ENCODE measurements around the gene RAPGEF4. TPM values are rescaled to one million over a fixed set of nuclear protein-coding genes. Genes with fewer than 3 reads are reported as not detected.

RAPGEF4 gene
- total RNA-seq, 4 donors from 2014 or later, result 2.8 to 73.4 (median 6.9) TPM

DNA sequence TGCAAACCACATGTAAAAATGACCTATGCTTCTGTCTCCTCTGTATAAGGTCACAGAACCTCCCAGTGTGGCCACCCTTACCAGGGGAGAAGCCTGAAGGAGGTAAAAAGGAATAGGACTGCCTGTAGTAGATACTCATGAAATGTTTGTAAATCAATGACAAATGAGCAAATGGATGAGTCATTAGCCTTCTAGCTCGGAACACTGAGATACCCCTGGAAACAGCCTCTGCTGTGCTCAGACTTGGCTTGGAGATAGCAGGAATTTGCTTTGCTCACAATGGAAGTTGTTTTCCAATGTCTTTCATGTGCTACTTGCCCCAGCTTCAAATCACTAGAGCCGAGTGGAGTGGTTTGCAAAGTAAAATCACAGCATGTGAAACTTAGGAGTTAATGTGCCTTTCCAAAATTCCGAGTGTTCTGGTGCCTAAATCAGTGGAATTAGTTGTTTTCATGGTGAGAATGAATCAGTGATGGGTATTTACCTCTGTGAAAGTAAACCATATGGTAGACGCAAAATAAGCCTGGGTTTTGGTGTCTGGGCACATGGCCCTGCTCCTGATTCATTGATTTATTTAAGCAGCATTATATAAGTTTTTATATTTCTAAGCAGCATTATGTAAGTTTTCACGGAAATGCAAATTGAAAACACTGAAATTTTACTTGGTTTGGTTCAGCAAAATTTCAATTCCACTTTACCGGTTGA lies 186.0 kb downstream of the RAPGEF4 start:
- Histone ChIP-seq H3K4me1 (no peaks in the 10 kb centered on the region), H3K27me3 (no peaks in the 10 kb centered on the region), H3K9me3 (no peaks in the 10 kb centered on the region), H3K4me3 (no peak overlapping the region), H3K36me3 (no peaks in the 10 kb centered on the region), H3K27ac (no peak overlapping the region)
- DNase-seq, result no peak
- no peak for TF ChIP-seq POLR2A (IDR thresholded peaks at IDR 0.05)
- TF ChIP-seq, protein P1, sequence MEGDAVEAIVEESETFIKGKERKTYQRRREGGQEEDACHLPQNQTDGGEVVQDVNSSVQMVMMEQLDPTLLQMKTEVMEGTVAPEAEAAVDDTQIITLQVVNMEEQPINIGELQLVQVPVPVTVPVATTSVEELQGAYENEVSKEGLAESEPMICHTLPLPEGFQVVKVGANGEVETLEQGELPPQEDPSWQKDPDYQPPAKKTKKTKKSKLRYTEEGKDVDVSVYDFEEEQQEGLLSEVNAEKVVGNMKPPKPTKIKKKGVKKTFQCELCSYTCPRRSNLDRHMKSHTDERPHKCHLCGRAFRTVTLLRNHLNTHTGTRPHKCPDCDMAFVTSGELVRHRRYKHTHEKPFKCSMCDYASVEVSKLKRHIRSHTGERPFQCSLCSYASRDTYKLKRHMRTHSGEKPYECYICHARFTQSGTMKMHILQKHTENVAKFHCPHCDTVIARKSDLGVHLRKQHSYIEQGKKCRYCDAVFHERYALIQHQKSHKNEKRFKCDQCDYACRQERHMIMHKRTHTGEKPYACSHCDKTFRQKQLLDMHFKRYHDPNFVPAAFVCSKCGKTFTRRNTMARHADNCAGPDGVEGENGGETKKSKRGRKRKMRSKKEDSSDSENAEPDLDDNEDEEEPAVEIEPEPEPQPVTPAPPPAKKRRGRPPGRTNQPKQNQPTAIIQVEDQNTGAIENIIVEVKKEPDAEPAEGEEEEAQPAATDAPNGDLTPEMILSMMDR (IDR thresholded peaks at IDR 0.05), result no peak

DNA sequence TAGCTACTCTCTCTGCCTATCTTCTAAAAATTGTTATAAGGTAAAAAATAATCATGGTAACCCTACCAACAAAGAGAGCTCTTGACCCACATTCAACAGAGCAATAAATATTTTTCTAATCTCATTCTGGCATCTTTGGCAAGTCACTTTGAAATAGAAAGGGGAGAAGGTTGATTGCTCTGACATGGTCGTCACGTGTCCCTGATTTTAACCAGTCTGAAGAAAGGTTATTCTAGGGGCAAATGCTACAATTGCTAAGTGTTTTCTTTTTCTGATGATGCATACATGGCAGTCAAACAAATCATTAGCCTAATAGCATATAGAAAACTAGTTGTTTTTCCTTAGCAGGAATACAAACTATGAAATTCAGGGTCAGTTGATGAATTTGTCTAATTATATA lies 186.7 kb downstream of the RAPGEF4 start:
- no peaks in the 10 kb centered on the region for H3K27me3 ChIP-seq
- no peak overlapping the region for H3K27ac ChIP-seq
- no peaks in the 10 kb centered on the region for H3K4me1 ChIP-seq
- TF ChIP-seq, protein P1 (IDR thresholded peaks at IDR 0.05), result no peak
- TF ChIP-seq POLR2A (IDR thresholded peaks at IDR 0.05), result no peak
- DNase-seq, result no peak
- H3K4me3 ChIP-seq, result no peak overlapping the region
- no peaks in the 10 kb centered on the region for H3K36me3 ChIP-seq
- H3K9me3 ChIP-seq, result no peaks in the 10 kb centered on the region

DNA sequence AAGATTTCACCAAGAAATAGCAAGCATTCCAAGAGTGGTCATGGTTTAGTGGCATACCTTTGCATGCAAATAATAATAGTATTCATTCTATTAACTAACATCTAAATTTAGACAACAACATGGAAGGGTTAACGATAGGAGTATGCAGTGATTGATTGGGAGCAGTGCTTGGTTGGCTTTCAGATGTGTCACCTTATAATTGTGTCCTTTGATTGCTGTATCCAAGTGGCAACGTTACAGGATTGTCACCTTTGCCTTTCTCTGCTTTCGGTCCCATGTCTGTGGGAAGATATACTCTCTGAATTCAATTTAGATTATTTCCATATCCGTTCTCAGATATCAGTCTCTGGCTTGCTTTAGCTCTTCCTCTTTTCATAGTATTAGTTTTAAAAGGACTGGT lies 187.2 kb downstream of the RAPGEF4 start:
- H3K4me1 ChIP-seq, result no peaks in the 10 kb centered on the region
- H3K27me3 ChIP-seq, result no peaks in the 10 kb centered on the region
- H3K36me3 ChIP-seq, result no peaks in the 10 kb centered on the region
- H3K4me3 ChIP-seq, result no peak overlapping the region
- H3K9me3 ChIP-seq, result no peaks in the 10 kb centered on the region
- no peak for TF ChIP-seq POLR2A (IDR thresholded peaks at IDR 0.05)
- TF ChIP-seq, protein P1 (IDR thresholded peaks at IDR 0.05), result no peak
- no peak overlapping the region for H3K27ac ChIP-seq
- no peak for DNase-seq

DNA sequence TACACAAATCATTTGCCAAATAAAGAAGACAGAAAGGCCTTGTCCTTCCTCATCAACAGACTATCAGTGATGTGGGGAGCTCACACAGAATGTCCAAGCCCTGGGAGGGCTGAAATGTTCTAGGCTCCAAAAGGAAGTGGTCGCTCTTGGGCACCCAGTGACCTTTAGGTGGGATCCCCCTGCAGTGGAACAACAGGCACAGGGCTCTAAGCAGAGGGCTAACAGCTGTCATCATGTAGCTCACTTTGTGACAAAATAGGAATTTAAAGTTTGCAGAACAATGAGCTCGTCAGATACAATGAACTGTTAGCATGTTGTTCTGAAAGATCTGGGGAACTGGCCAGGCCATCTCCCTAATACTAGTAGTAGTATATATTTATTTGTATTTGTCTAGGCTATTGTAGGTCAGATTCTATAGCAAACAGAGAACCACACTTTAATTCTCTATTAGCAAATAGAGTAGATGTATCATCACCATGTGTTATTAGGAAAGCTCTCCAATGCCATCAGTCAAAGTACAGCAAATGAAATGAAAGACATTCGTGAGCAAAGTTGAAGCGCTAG lies 188.5 kb downstream of the RAPGEF4 start:
- Histone ChIP-seq H3K36me3 (no peaks in the 10 kb centered on the region), H3K27ac (no peak overlapping the region), H3K4me3 (no peak overlapping the region), H3K27me3 (no peaks in the 10 kb centered on the region), H3K9me3 (no peaks in the 10 kb centered on the region), H3K4me1 (no peaks in the 10 kb centered on the region)
- TF ChIP-seq, protein P1 (IDR thresholded peaks at IDR 0.05), result no peak
- no peak for TF ChIP-seq POLR2A (IDR thresholded peaks at IDR 0.05)
- no peak for DNase-seq

DNA sequence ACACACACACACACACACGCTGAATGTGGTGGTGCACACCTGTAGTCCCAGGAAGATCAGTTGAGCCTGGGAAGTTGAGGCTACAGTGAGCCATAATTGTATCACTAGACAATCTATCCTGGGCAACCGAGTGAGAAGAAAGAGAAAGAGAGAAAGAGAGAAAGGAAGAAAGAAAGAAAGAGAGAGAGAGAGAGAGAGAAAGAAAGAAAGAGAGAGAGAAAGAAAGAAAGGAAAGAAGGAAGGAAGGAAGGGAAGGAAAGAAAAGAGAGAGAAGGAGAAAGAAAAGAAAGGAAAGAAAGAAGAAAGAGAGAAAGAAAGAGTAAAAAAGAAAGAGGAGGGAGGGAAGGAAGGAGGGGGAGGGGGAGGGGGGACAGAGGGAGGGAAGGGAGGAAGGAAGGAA lies 190.0 kb downstream of the RAPGEF4 start:
- H3K27ac ChIP-seq, result no peak overlapping the region
- no peak overlapping the region for H3K4me3 ChIP-seq
- no peaks in the 10 kb centered on the region for H3K9me3 ChIP-seq
- H3K36me3 ChIP-seq, result no peaks in the 10 kb centered on the region
- no peak for TF ChIP-seq POLR2A (IDR thresholded peaks at IDR 0.05)
- TF ChIP-seq, protein P1 (IDR thresholded peaks at IDR 0.05), result no peak
- DNase-seq, result no peak
- H3K27me3 ChIP-seq, result no peaks in the 10 kb centered on the region
- H3K4me1 ChIP-seq, result no peaks in the 10 kb centered on the region

Measured in Peyer's patch (tissue), 4 donors.